VCaP (cell line): ENCODE measurements around the gene THADA.
"Not testable (repeated sequence)": the region's sequence is repeated elsewhere in the genome, so short reads cannot be mapped to it uniquely, and the experiment has no call there.

Experiments used
- H3K27ac ChIP-seq: fragments of 450-650 bp; 2 replicates; pipeline ENCODE4 v1.5.1; 2017
- TF ChIP-seq, protein P1 (sequence below): fragments of 450-650 bp; conservative IDR thresholded peaks from 2 replicates; pipeline ENCODE4 v1.5.1; 2017; ENCODE audit warnings: mild to moderate bottlenecking, moderate library complexity

The THADA gene

DNA sequence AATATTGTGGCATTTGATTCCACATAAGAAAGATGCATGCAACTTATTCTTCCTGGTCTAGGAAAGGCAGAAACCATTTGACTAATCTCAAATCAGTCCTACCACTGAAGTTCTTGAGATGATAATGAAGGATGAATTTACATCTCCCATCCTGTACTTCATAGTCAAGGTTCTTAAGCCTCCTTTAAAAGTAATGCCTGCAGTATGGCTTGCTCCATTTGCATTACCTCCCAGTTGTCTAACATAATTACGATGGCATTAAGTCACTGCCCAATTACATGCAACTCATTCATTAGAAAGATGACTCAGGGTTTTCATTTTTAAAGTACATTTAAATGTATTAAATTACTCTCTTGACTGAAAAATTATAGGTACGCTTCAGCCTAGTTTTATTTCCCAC lies 32.2 kb downstream of the THADA start:
- TF ChIP-seq, protein P1, sequence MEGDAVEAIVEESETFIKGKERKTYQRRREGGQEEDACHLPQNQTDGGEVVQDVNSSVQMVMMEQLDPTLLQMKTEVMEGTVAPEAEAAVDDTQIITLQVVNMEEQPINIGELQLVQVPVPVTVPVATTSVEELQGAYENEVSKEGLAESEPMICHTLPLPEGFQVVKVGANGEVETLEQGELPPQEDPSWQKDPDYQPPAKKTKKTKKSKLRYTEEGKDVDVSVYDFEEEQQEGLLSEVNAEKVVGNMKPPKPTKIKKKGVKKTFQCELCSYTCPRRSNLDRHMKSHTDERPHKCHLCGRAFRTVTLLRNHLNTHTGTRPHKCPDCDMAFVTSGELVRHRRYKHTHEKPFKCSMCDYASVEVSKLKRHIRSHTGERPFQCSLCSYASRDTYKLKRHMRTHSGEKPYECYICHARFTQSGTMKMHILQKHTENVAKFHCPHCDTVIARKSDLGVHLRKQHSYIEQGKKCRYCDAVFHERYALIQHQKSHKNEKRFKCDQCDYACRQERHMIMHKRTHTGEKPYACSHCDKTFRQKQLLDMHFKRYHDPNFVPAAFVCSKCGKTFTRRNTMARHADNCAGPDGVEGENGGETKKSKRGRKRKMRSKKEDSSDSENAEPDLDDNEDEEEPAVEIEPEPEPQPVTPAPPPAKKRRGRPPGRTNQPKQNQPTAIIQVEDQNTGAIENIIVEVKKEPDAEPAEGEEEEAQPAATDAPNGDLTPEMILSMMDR, result no peak
- H3K27ac ChIP-seq, result no peak overlapping the region

DNA sequence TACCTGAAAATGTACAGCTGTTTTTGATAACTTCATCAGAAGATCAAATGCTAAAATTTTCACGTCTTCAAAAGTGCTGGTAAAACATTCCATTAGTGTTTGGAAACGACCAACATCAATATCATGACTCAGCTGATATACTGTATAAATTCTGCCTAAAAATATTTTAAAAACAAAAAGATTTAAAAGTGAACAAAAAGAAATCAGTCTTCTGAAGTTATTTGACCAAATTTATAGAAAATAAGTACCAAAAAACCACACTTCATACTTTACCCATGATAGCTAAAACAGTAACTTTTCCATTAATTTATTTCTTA lies 35.6 kb downstream of the THADA start:
- TF ChIP-seq, protein P1, result no peak

DNA sequence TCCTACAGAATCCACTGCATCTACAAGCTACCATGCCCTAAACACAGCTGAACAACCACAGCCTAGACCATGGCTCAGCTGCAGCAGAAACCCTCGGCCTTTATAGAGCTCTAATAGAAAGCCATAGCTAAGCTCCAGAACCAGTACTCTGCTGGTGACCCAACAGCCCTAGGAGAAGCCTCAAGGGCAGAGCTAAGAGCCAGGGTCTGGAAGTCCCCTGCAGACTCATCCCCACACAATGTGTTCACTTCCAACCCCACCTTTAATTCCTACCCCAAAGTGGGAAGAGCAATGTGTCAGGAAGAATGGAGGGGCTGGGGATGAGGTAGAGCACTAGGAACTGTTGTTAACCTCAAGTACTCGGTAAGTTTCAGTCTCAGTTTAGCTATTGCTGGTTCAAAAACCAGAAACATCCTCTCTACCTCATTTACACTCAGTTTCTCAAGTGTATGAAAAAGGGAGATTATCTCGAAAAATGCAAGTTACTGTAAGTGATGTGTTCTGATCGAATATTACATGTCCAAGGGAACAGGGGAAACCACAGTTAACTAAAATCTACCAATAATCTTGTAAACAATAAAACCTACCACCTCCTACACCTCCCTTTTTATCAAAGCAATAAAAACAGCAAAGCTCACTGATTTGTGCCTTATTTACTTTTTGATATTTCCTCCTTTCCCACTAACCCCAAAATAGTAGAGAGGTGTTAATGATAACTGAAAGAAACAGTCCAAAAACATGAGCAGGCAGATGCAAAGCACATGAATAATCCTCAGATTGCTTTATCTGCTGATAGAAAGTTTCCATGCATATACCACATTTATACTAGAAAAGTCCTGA lies 36.2 kb downstream of the THADA start:
- TF ChIP-seq, protein P1, result no peak
- H3K27ac ChIP-seq, result no peak overlapping the region

More for the DNA sequence above, 35.6 kb downstream of the THADA start:
- H3K27ac ChIP-seq, result no peak overlapping the region

DNA sequence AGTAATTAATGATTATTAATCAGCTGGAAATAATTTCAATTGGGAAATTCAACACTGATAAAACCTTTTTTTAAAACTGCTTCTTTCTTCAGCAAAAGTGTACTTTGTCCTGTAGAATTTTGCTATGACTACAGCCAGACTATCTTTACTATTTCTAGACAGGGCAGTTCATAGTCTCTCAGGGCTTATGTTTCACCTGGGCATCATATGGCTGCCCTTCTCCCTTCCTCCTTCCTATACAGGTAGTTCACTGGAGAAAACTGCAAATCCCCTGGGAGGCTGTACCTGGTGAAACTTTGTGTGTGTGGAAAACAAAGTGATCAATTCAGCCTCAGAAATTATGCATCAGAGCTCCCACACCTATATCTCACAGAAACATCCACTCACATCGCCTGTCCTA lies 38.6 kb downstream of the THADA start:
- TF ChIP-seq, protein P1, result no peak
- no peak overlapping the region for H3K27ac ChIP-seq

DNA sequence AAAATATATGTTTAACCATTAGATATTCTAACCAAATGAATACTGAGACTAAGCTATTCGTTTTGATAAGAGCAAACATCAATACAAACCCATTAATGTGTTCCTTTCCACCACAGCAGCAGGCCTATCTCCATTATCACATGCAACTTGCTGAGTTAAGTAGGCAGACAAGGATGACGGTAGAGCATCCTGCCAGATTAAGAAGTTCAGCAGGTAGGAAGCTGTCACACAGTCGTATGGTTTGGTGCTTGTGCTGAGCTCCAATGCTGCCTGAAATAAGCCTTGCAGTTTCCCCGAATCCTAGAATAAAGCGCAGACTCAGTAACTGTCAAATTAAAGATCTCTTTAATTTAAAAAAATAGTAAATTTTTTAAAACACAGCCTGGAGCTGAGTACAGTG lies 39.6 kb downstream of the THADA start:
- H3K27ac ChIP-seq, result no peak overlapping the region
- TF ChIP-seq, protein P1, result no peak

DNA sequence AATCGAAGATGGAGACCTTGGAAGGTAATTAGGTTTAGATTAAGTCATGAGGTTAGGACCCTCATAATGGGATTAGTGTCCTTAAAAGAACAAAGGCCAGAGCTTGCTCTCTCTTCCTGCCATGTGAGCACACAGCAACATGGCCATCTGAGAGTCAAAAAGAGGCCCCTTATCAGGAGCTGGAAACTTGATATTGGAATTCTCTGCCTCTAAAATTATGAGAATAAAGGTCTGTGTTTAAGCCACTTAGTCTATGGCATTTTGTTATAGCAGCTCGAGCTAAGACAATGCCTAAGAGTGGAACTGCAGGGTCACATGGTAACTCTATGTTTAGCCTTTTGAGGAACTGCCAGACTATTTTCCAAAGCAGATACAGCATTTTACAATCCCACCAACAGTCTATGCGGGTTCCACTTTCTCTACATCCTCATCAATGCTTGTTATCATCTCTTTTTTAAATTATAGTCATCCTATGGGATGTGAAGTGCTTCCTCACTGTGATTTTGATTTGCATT lies 42.4 kb downstream of the THADA start:
- H3K27ac ChIP-seq, result no peak overlapping the region
- TF ChIP-seq, protein P1, result no peak

DNA sequence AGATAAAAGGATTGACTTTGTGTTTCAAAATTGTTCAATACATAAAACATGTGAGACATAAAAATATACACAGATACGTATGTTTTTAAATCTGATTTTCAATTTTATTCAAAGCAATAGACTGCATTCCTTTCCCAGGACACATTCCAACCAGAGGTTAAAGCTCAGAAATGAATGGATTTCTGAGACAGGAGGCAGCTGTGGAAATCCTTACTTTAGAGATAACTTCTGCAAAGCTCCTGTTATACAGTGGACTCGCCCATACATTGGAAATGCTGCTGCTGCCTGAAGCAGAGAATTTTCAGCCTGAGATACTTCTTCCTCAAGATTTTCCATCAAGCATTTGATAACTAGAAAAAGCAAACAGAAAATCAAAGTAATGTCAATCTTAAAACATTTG lies 43.8 kb downstream of the THADA start:
- no peak overlapping the region for H3K27ac ChIP-seq
- TF ChIP-seq, protein P1, result no peak

DNA sequence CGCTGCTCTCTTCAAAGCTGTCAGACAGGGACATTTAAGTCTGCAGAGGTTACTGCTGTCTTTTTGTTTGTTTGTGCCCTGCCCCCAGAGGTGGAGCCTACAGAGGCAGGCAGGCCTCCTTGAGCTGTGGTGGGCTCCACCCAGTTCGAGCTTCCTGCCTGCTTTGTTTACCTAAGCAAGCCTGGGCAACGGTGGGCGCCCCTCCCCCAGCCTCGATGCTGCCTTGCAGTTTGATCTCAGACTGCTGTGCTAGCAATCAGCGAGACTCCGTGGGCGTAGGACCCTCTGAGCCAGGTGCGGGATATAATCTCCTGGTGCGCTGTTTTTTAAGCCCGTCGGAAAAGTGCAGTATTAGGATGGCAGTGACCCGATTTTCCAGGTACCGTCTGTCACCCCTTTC lies 47.5 kb downstream of the THADA start:
- not testable (repeated sequence) for H3K27ac ChIP-seq
